MM.1S (cell line): ENCODE data around the gene SLC22A2.

ENCODE experiments used
- EZH2phosphoT487 ChIP-seq: fragments of 300-600 bp; sonication (generic); IDR thresholded peaks from 2 replicates; pipeline ENCODE4 v1.6.1; 2018; ENCODE audit warnings: antibody characterized with exemption, low read length
- TF ChIP-seq, protein P1 (sequence below): fragments of 300-600 bp; sonication (generic); IDR thresholded peaks from 2 replicates; pipeline ENCODE4 v1.5.1; 2016; ENCODE audit warnings: antibody characterized with exemption, low read length, mixed read lengths

DNA sequence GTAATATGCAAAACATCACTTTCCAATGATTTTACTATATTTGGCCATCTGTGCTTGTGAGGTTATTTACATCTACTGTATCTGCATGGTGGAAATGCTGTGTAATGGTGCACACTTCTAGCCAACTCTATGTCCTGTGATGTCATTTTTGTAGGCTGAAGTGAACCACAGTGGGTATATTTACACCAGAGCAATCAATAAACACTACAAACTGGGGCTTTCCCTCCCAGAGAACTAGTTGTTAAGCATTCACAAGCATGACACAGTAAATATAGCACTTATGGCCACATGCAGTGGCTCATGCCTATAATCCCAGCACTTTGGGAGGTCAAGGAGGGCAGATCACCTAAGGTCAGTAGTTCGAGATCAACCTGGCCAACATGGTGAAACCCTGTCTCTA lies 4.9 kb downstream of the SLC22A2 start:
- TF ChIP-seq, protein P1, sequence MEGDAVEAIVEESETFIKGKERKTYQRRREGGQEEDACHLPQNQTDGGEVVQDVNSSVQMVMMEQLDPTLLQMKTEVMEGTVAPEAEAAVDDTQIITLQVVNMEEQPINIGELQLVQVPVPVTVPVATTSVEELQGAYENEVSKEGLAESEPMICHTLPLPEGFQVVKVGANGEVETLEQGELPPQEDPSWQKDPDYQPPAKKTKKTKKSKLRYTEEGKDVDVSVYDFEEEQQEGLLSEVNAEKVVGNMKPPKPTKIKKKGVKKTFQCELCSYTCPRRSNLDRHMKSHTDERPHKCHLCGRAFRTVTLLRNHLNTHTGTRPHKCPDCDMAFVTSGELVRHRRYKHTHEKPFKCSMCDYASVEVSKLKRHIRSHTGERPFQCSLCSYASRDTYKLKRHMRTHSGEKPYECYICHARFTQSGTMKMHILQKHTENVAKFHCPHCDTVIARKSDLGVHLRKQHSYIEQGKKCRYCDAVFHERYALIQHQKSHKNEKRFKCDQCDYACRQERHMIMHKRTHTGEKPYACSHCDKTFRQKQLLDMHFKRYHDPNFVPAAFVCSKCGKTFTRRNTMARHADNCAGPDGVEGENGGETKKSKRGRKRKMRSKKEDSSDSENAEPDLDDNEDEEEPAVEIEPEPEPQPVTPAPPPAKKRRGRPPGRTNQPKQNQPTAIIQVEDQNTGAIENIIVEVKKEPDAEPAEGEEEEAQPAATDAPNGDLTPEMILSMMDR: no peak
- TF ChIP-seq EZH2phosphoT487: no peak
